ENCODE data around the gene ARPC4. TPM values are rescaled to one million over a fixed set of nuclear protein-coding genes. Genes with fewer than 3 reads are reported as not detected.
"Not testable (repeated sequence)": the region's sequence is repeated elsewhere in the genome, so short reads cannot be mapped to it uniquely, and the experiment has no call there.

ARPC4 gene
- total RNA-seq, 1 experiment from 2014 or later = 251 TPM

DNA sequence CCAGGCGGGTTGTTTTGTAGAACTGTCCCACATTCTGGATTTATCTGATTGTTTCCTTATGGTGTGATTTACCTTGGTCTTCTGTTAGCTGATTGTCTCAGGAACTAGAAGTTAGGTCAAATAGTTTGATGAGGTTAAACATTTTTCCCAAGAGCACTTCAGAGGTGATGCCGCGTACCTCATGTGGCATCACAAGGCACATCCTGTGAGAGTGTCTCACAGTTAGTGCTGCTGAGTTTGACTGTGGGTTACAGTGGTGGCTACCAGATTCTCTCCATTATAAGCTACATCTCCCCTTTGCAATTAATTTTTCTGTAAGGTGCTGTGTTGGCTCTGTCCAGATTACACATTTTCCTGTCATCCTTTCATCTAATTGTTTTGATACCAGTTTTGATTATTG is 38.4 kb downstream of the ARPC4 start:
- in situ Hi-C loops (cut with HindIII; ENCODE audit: low pct_unique_long_range_greater_than_20kb, low sequenced_read_pairs) = no loop called here
- no peak for DNase-seq (ENCODE audit: low read depth, low spot score)

DNA sequence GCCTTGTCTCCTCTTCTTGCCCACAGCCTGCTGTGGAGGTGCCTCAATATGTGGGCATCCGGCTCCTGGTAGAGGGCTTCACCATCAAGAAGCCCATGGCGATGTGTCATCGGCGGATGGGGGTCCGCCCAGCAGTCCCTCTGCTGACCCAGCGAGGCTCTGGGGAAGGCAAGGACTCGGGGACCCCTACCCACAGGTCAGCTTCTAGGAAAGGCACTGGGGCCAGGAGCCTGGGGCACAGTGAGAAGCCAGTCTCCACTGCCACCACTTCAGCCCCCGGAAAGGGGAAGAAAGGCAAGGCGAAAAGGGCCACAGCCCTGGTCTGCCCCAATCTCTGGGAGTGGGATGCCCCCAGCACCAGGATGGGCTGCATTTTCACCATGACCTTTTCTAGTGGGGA is 40.2 kb downstream of the ARPC4 start:
- DNase-seq (ENCODE audit: low read depth, low spot score) = no peak
- in situ Hi-C loops (cut with HindIII; ENCODE audit: low pct_unique_long_range_greater_than_20kb, low sequenced_read_pairs) = no loop called here

DNA sequence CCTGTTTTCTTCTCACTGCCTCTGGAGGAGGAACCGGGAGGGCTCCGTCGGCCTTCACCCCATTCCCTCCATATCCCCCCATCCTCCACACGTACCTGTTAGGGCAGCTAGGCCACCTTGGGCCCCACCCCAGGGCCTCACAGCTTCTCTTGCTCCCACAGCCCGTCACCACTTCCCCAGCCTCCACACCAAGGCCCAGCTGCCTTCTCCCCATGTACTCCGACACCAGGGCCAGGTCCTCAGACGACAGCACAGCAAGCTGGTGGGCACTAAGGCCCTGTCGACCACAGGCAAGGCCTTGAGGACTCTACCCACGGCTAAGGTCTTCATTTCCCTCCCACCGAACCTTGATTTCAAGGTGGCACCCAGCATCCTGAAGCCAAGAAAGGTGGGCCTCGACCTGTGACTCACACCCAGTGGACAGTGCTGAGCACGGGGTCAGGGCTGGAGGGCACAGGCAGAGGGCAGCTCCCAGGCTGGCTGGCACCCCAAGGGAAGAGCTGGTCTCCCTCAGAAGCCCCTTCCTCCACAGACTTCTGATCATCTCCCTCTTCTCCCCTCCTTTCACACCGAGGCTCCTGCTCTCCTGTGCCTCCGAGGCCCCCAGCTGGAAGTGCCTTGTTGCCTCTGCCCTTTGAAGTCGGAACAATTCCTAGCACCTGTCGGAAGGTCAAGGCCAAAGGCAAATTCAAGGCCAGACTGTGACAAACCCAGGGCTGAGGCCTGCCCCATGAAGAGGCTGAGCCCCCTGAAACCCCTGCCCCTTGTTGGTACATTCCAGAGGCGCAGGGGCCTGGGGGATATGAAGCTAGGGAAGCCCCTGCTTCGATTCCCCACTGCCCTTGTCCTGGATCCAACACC is 41.9 kb downstream of the ARPC4 start:
- DNase-seq (ENCODE audit: low read depth, low spot score) = no peak
- in situ Hi-C loops (cut with HindIII; ENCODE audit: low pct_unique_long_range_greater_than_20kb, low sequenced_read_pairs) = no loop called here

DNA sequence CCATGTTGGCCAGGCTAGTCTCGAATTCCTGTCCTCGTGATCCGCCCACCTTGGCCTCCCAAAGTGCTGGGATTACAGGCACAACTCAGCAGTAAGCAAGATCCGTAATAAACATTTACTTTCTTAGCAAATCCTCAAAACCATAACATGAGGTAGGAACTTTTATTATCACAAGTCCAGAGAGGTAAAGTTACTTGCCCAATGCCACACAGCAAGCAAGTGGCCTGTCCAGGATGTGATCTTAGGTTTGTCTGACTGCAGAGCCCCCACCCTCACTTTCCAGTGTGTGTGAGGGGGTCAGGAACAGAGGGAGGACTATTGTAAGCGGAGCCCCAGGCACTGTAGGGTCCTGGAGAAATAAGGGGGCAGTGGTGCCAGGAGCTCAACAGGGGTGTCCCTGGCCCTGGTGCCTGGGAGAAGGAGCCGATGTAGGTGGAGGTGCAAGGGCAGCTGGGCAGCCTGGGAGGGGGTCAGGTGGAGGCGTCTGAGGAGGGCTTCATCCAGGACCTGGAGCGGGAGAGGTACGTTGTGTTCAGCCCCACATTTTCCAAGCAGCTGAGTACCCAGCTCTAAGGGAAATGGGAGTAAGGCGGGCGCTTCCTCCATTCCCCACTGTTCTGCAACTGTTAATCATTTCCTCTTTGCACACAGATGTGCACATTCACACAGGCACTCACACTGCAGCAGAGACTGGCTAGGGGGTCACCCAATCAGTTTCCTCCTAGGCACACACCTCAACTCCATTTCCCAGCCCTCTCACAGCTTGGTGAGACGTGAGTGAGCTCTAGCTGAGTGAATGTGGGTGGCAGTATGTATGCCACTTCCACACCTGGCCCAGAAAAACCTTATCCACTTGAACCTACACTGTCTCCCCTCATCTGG is 45.1 kb downstream of the ARPC4 start:
- in situ Hi-C loops (cut with HindIII; ENCODE audit: low pct_unique_long_range_greater_than_20kb, low sequenced_read_pairs) = no loop called here
- DNase-seq (ENCODE audit: low read depth, low spot score) = no peak

DNA sequence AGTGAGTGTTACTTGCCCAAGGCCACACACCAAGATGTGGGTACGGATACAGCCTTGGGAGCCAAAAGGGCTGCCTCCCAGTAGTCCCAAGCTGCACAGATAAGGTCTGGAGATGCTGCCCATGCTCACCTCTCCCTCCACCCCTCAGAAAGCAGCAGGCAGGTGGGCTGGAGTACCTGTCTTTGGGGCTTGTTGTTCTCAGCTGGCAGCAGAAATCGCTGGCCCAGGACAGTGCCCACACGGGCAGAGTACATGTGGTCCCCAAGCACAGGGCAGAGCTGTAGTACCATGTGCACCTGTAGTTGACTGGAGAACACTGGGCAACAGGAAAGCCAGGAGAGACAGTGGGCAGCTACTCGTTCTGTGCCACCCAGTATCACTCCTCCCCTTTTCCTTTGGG is 46.0 kb downstream of the ARPC4 start:
- DNase-seq (ENCODE audit: low read depth, low spot score) = no peak
- in situ Hi-C loops (cut with HindIII; ENCODE audit: low pct_unique_long_range_greater_than_20kb, low sequenced_read_pairs) = no loop called here

DNA sequence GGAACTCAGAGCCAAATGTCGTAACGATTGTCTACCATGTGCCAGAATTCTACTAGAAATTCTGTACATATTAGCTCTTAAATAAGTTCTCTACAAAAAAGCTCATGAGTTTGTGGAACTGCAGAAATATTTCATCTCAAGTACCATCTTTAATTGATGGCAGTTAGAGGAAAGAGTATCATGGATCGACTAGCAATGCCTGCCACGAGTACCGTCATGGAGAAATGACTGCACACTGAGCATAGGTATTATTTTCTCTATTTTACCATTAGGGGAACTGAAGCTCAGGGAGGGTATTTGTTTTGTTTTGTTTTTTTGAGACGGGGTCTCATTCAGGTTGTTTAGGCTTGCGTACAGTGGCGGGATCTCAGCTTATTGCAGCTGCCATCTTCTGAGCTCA is 48.1 kb downstream of the ARPC4 start:
- in situ Hi-C loops (cut with HindIII; ENCODE audit: low pct_unique_long_range_greater_than_20kb, low sequenced_read_pairs) = no loop called here
- DNase-seq (ENCODE audit: low read depth, low spot score) = no peak

DNA sequence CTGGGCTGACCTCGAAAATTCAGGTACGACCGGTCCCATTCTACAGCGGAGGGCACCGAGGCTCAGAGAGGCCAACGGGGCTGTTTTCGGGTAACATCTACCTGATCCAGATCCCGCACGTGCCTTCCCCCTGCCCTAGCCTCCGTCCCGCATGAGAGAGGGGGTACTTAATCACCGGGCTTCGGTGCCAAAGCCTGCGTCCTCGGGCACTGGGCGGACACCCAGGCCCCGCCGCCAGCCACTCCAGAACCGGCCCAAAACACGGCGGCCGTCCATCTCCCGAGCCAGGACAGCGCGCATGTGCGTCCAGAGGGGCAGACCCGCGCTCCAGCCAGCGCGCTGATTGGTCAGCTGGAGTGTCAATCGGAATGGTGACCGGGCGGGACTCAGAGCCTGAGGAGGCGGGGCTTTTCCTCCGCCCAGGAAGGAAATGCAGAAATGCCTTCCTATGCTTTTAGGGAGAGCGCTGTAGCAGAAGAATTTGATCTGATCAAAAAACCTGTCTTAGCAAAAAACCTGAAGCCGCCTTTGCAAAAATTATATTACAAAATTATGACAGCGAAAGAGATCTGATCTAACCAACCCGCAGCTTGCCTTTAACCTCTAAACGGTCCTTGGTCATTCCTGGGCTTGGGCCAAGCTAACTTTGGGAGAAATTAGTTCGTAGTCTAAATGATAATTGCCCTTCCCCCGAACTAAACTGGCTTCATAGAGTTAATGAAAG is 51.0 kb downstream of the ARPC4 start, which contains the start of gene RPUSD3:
Gene RPUSD3 (minus strand): TSS at position 294 of the 724 bp plus-strand sequence. CDS start 18 bp downstream, at position 276.
- peak; percentile 96 for DNase-seq (ENCODE audit: low read depth, low spot score)
- in situ Hi-C loops (cut with HindIII; ENCODE audit: low pct_unique_long_range_greater_than_20kb, low sequenced_read_pairs) = no loop called here

DNA sequence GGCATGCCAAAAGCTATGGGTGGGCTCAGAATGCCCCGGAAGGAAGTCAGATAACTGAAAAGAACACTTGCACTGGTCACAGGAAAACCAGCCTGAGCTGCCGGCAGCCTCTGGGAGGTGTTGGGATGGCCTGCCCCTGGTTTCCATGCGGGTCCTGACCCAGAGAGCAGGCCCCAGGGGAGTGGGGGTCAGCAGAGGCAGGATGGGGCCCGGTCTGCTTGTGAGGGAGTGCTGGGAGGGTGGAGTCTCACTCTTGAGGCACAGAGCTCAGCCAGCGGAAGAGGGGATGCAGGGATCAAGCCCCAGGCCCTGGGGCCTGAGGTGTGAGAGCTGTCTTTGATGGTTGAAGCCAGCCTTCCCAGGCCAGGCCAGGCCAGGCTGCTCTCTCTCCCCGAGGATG is 53.3 kb downstream of the ARPC4 start:
- in situ Hi-C loops (cut with HindIII; ENCODE audit: low pct_unique_long_range_greater_than_20kb, low sequenced_read_pairs) = no loop called here
- DNase-seq (ENCODE audit: low read depth, low spot score) = no peak

DNA sequence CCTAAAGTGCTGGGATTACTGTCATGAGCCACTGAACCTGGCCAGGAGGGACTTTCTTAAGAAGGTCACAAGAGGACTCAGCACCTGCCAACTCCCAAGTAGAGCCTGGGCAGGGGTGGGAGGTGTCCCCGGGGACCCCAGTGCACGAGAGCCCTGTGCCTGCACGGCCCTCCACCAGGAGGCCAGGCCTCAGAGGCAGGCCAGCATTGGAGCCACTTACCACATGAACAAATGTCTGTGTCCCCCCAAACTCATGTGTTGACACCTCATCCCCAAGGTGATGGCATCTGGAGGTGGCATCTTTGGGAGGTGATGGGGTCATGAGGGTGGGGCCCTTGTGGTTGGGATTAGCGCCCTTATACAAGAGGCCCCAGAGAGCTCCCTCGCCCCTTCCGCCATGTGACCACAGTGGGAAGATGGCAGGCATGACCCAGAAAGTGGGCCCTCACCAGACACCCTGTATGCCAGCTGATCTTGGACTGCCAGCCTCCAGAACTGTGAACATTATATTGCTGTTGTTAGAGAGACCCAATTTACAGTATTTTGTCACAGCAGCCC is 54.1 kb downstream of the ARPC4 start:
- in situ Hi-C loops (cut with HindIII; ENCODE audit: low pct_unique_long_range_greater_than_20kb, low sequenced_read_pairs) = no loop called here

DNA sequence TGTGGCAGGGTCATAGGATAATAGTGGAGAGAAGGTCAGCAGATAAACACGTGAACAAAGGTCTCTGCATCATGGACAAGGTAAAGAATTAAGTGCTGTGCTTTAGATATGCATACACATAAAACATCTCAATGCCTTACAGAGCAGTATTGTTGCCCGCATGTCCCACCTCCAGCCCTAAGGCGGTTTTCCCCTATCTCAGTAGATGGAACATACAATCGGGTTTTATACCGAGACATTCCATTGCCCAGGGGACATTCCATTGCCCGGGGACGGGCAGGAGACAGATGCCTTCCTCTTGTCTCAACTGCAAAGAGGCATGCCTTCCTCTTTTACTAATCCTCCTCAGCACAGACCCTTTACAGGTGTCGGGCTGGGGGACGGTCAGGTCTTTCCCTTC is 55.0 kb downstream of the ARPC4 start:
- in situ Hi-C loops (cut with HindIII; ENCODE audit: low pct_unique_long_range_greater_than_20kb, low sequenced_read_pairs) = not testable (repeated sequence)
- DNase-seq (ENCODE audit: low read depth, low spot score) = peak; percentile 84

More for the DNA sequence above, 54.1 kb downstream of the ARPC4 start:
- DNase-seq (ENCODE audit: low read depth, low spot score) = no peak

DNA sequence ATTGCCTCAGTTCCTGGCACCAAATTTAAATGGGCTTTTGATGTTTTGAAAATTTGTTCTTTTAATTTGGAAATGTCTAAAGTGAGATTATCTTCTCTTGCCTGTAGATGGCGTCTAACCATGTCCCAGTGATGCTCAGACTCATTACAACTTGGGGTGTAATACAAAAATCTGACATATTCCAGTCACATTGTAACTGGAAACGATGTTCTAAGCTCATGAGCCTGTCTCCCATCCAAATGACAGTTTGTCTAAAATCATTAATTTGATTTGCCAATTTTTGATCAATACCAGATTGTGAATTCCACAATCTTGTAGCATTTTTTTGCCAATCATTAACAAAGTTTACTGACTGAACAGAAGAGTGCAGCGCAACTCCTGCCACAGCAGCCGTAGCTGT is 56.0 kb downstream of the ARPC4 start:
- peak; percentile 58 for DNase-seq (ENCODE audit: low read depth, low spot score)
- in situ Hi-C loops (cut with HindIII; ENCODE audit: low pct_unique_long_range_greater_than_20kb, low sequenced_read_pairs) = not testable (repeated sequence)

DNA sequence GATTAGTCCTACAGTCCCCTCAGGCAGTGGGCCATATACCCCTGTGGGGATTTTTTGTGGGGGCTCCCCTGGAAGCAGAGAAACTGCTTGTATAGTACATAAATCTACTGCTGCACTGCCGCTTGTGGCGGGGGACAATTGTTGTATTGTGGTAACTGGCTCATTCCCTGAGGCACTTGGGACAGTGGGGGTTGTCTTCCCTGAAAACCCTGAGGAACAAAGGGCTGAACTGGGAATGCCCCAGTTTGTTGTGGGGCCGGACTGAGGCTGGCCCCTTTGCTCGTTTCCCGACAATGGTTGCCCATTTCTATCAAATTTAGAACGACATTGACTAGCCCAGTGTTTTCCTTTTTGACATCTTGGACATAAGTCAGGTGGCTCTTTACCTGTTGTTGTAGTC is 58.5 kb downstream of the ARPC4 start:
- DNase-seq (ENCODE audit: low read depth, low spot score); in situ Hi-C loops (cut with HindIII; ENCODE audit: low pct_unique_long_range_greater_than_20kb, low sequenced_read_pairs): not testable (repeated sequence)

DNA sequence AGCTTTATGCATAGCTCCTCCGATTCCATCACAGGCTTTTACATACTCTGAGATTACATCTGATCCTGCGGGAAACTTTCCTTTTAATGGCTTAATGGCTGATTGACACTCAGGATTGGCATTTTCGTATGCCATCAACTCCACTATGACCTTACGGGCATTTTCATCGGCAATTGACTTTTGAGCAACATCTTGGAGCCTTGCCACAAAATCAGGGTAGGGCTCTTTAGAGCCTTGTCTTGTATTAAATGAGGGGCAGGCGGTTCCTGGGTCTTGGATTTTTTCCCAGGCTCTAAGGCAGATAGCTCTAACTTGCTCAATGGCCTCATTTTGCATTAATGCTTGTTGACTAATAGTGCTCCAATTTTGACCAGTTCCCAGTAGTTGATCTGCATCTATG is 59.0 kb downstream of the ARPC4 start:
- in situ Hi-C loops (cut with HindIII; ENCODE audit: low pct_unique_long_range_greater_than_20kb, low sequenced_read_pairs); DNase-seq (ENCODE audit: low read depth, low spot score): not testable (repeated sequence)

DNA sequence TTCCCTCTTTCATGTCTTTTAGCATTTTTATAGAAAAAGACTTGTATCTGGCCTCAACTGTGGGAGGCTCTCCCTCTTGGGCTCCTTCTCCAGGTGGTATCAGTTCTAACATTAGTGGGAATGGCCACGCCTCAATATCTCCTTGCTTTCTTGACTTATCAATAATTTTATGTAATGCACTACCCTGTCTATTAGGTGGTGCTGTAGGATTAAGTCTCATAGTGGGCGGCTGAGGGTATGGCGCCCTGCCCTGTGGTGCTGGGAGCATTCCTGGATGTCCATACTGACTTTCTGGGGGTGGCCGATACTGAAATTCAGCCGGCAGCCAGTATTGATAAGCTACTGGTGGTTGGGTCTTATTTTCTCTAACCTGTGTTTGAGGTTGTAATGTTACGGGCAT is 59.6 kb downstream of the ARPC4 start:
- peak; percentile 43 for DNase-seq (ENCODE audit: low read depth, low spot score)
- in situ Hi-C loops (cut with HindIII; ENCODE audit: low pct_unique_long_range_greater_than_20kb, low sequenced_read_pairs) = no loop called here

DNA sequence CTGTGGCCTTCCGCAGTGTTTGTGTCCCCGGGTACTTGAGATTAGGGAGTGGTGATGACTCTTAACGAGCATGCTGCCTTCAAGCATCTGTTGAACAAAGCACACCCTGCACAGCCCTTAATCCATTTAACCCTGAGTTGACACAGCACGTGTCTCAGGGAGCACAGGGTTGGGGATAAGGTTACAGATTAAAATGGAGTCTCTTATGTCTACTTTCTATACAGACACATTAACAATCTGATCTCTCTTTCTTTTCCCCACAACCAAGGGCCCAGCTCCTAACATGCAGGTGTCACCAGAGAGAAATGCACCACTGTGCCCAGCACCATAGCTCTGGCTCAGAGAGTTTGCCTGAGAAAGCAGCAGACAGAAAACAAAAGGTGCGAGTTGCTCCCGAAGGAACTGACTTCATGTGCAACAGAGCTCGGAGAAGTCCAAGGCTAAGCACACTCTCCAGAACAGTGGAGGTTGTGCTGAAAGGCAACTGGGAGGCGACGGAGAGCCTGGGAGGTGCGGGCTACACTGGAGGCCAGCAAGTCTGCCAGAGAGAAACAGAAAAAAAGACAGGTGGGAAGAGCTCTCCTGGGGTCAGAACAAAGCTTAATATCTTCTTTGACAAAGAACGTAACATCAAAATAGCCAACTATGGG is 61.5 kb downstream of the ARPC4 start:
- in situ Hi-C loops (cut with HindIII; ENCODE audit: low pct_unique_long_range_greater_than_20kb, low sequenced_read_pairs); DNase-seq (ENCODE audit: low read depth, low spot score): not testable (repeated sequence)

DNA sequence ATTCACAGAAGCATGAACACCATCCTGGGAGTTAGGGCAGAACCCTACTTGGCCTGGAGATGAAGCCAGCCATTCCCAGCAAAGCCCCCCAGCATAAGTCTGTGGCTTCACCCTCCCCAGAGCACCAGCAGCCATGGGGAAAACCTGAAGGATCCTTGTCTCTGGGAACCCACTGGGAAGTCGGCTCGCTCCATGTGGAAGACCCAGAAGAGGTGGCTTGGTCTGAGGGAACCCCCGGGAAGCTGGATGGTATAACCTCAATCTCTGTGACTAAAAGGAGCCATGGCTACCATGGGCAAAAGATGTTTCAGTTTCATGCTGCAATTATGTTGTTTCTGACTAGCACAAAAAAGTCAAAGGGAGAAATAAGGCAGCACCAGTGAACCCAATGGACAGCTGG is 62.7 kb downstream of the ARPC4 start:
- no peak for DNase-seq (ENCODE audit: low read depth, low spot score)
- in situ Hi-C loops (cut with HindIII; ENCODE audit: low pct_unique_long_range_greater_than_20kb, low sequenced_read_pairs) = no loop called here

All from SK-MEL-5 (cell line).